DLD1 (cell line): ENCODE measurements around the gene NR2E3.

ENCODE experiments used
- in situ Hi-C: cut with HindIII; loops from 2 replicates; pipeline ENCODE4 v1.10.0; 2017; ENCODE audit warnings: low sequenced_read_pairs

Gene NR2E3

GRCh38 chr15:71810256-71811035, at the start of gene NR2E3:
NR2E3 (plus strand) TSS chr15:71810554; CDS start chr15:71810744, 190 bp downstream.
- in situ Hi-C loops: no loop called here

- in situ Hi-C loops: no loop called here
Observed at GRCh38 chr15:71760852-71761251, 49.5 kb upstream of the NR2E3 start.

GRCh38 chr15:71761649-71762048, 48.7 kb upstream of the NR2E3 start:
- in situ Hi-C loops: no loop called here

- in situ Hi-C loops: no loop called here
Observed at GRCh38 chr15:71768184-71768583, 42.2 kb upstream of the NR2E3 start.

GRCh38 chr15:71773206-71773859, 37.0 kb upstream of the NR2E3 start:
- in situ Hi-C loops: no loop called here

GRCh38 chr15:71775856-71776255, 34.5 kb upstream of the NR2E3 start:
- in situ Hi-C loops: no loop called here

GRCh38 chr15:71776304-71776703, 34.0 kb upstream of the NR2E3 start:
- in situ Hi-C loops: no loop called here

GRCh38 chr15:71777216-71777943, 33.0 kb upstream of the NR2E3 start:
- in situ Hi-C loops: no loop called here

- in situ Hi-C loops: no loop called here
Observed at GRCh38 chr15:71779073-71779797, 31.1 kb upstream of the NR2E3 start.

- in situ Hi-C loops: no loop called here
Observed at GRCh38 chr15:71780115-71780976, 30.0 kb upstream of the NR2E3 start.

- in situ Hi-C loops: no loop called here
Observed at GRCh38 chr15:71781179-71781964, 29.0 kb upstream of the NR2E3 start.

GRCh38 chr15:71781965-71782265, 28.4 kb upstream of the NR2E3 start:
- in situ Hi-C loops: no loop called here

- in situ Hi-C loops: no loop called here
Observed at GRCh38 chr15:71782422-71783165, 27.8 kb upstream of the NR2E3 start.

- in situ Hi-C loops: no loop called here
Observed at GRCh38 chr15:71784719-71785118, 25.6 kb upstream of the NR2E3 start.

GRCh38 chr15:71785996-71786395, 24.4 kb upstream of the NR2E3 start:
- in situ Hi-C loops: no loop called here

GRCh38 chr15:71786673-71787072, 23.7 kb upstream of the NR2E3 start:
- in situ Hi-C loops: no loop called here

- in situ Hi-C loops: no loop called here
Observed at GRCh38 chr15:71788646-71789579, 21.4 kb upstream of the NR2E3 start.

GRCh38 chr15:71789616-71790015, 20.7 kb upstream of the NR2E3 start:
- in situ Hi-C loops: no loop called here
